ENCODE data around the gene TASP1. TPM values are rescaled to one million over a fixed set of nuclear protein-coding genes. Genes with fewer than 3 reads are reported as not detected.
"Not testable (repeated sequence)": the region's sequence is repeated elsewhere in the genome, so short reads cannot be mapped to it uniquely, and the experiment has no call there.

Gene TASP1
- total RNA-seq, 1 experiment from 2014 or later, result 13.9 TPM

GRCh38 chr20:13382786-13383185 is 255.9 kb downstream of the TASP1 start:
- Histone ChIP-seq H3K4me3 (ENCODE audit: low read length) (no peak overlapping the region), H3K36me3 (ENCODE audit: low read depth, low read length) (no peaks in the 10 kb centered on the region), H3K79me2 (ENCODE audit: low read length) (no peaks in the 10 kb centered on the region), H3K9ac (ENCODE audit: low read length) (no peak overlapping the region), H3K9me3 (ENCODE audit: low read length) (no peaks in the 10 kb centered on the region), H3K27me3 (ENCODE audit: low read length) (no peaks in the 10 kb centered on the region), H3K4me1 (ENCODE audit: insufficient read depth, low read length) (no peaks in the 10 kb centered on the region), H3F3A (ENCODE audit: low read length, unreplicated experiment) (no peaks in the 10 kb centered on the region), H2AFZ (ENCODE audit: low read length) (no peak overlapping the region), H3K27ac (ENCODE audit: low read length) (no peak overlapping the region), H3K4me2 (ENCODE audit: low read length) (no peak overlapping the region), H3K9me2 (replicated peaks; ENCODE audit: low read length) (no peaks in the 10 kb centered on the region), H4K20me1 (ENCODE audit: low read length) (no peaks in the 10 kb centered on the region)
- DNase-seq, result no peak
- TF ChIP-seq EZH2 (IDR thresholded peaks at IDR 0.05; ENCODE audit: low read length, unreplicated experiment) (no peak), CTCF (conservative IDR thresholded peaks at IDR 0.05; ENCODE audit: low read depth, low read length) (no peak), EZH2phosphoT487 (IDR thresholded peaks at IDR 0.05; ENCODE audit: borderline replicate concordance, low read length) (no peak)
- CTCF ChIA-PET, result no interaction called here
- no TSS peak for BruUV-seq (replicated peaks)
- POLR2A ChIA-PET (ENCODE audit: unreplicated experiment), result no interaction called here
- no peak for ATAC-seq
- intact Hi-C loops (cut with micrococcal nuclease), result no loop called here

- ATAC-seq, result not testable (repeated sequence)
Measured at GRCh38 chr20:13380497-13381229, 258.1 kb downstream of the TASP1 start.

GRCh38 chr20:13373400-13373799 is 265.3 kb downstream of the TASP1 start:
- ChIA-PET CTCF (no interaction called here), POLR2A (ENCODE audit: unreplicated experiment) (no interaction called here)
- DNase-seq, result no peak
- Histone ChIP-seq H3K27me3 (ENCODE audit: low read length) (no peaks in the 10 kb centered on the region), H2AFZ (ENCODE audit: low read length) (no peak overlapping the region), H3K79me2 (ENCODE audit: low read length) (no peaks in the 10 kb centered on the region), H3K9me3 (ENCODE audit: low read length) (no peaks in the 10 kb centered on the region), H3K36me3 (ENCODE audit: low read depth, low read length) (no peaks in the 10 kb centered on the region), H3K27ac (ENCODE audit: low read length) (no peak overlapping the region), H4K20me1 (ENCODE audit: low read length) (no peaks in the 10 kb centered on the region), H3K4me1 (ENCODE audit: insufficient read depth, low read length) (no peaks in the 10 kb centered on the region), H3K4me3 (ENCODE audit: low read length) (no peak overlapping the region), H3K9ac (ENCODE audit: low read length) (no peak overlapping the region), H3K9me2 (replicated peaks; ENCODE audit: low read length) (no peaks in the 10 kb centered on the region), H3K4me2 (ENCODE audit: low read length) (no peak overlapping the region), H3F3A (ENCODE audit: low read length, unreplicated experiment) (no peaks in the 10 kb centered on the region)
- intact Hi-C loops (cut with micrococcal nuclease), result no loop called here
- no peak for TF ChIP-seq CTCF (conservative IDR thresholded peaks at IDR 0.05; ENCODE audit: low read depth, low read length)
- no peak for ATAC-seq
- no TSS peak for BruUV-seq (replicated peaks)

More at GRCh38 chr20:13380497-13381229, 258.1 kb downstream of the TASP1 start:
- H3K27me3 ChIP-seq (ENCODE audit: low read length); H3F3A ChIP-seq (ENCODE audit: low read length, unreplicated experiment); intact Hi-C loops (cut with micrococcal nuclease); H4K20me1 ChIP-seq (ENCODE audit: low read length); H3K36me3 ChIP-seq (ENCODE audit: low read depth, low read length); H3K79me2 ChIP-seq (ENCODE audit: low read length); H2AFZ ChIP-seq (ENCODE audit: low read length); H3K4me2 ChIP-seq (ENCODE audit: low read length); H3K9ac ChIP-seq (ENCODE audit: low read length); H3K9me2 ChIP-seq (replicated peaks; ENCODE audit: low read length); POLR2A ChIA-PET (ENCODE audit: unreplicated experiment); H3K9me3 ChIP-seq (ENCODE audit: low read length); BruUV-seq (replicated peaks); DNase-seq; H3K27ac ChIP-seq (ENCODE audit: low read length); H3K4me3 ChIP-seq (ENCODE audit: low read length); CTCF ChIA-PET; H3K4me1 ChIP-seq (ENCODE audit: insufficient read depth, low read length): not testable (repeated sequence)
